GM19240 (cell line): ENCODE data around the gene GTF2I.
"Not testable (repeated sequence)": the region's sequence is repeated elsewhere in the genome, so short reads cannot be mapped to it uniquely, and the experiment has no call there.

ENCODE experiments used
- DNase-seq: peaks from one replicate; pipeline ENCODE4 v3.0.0; 2011; ENCODE audit warnings: low spot score; ENCODE audit not compliant: insufficient read length

The GTF2I gene

GRCh38 chr7:74656441-74656836 is 1.1 kb upstream of the GTF2I start:
- no peak for DNase-seq

GRCh38 chr7:74656837-74657691 is 454 bp upstream of the GTF2I start:
- DNase-seq: peak; percentile 83

GRCh38 chr7:74658178-74659004 is 873 bp downstream of the GTF2I start:
- peak; percentile 73 for DNase-seq

GRCh38 chr7:74660202-74660601 is 2.7 kb downstream of the GTF2I start:
- not testable (repeated sequence) for DNase-seq

GRCh38 chr7:74661836-74662794 is 4.6 kb downstream of the GTF2I start:
- not testable (repeated sequence) for DNase-seq

- no peak for DNase-seq
These were observed 7.9 kb downstream of the GTF2I start for GRCh38 chr7:74665296-74665938.

GRCh38 chr7:74667013-74667412 is 9.5 kb downstream of the GTF2I start:
- not testable (repeated sequence) for DNase-seq

GRCh38 chr7:74667520-74667919 is 10.0 kb downstream of the GTF2I start:
- DNase-seq: not testable (repeated sequence)

GRCh38 chr7:74671602-74672001 is 14.1 kb downstream of the GTF2I start:
- no peak for DNase-seq

GRCh38 chr7:74672343-74672915 is 14.9 kb downstream of the GTF2I start:
- DNase-seq: no peak

- no peak for DNase-seq
These were observed 16.6 kb downstream of the GTF2I start for GRCh38 chr7:74674166-74674565.

- no peak for DNase-seq
These were observed 25.3 kb downstream of the GTF2I start for GRCh38 chr7:74682829-74683228.

- DNase-seq: no peak
These were observed 26.3 kb downstream of the GTF2I start for GRCh38 chr7:74683799-74684198.

- DNase-seq: no peak
These were observed 27.0 kb downstream of the GTF2I start for GRCh38 chr7:74684473-74684872.

GRCh38 chr7:74684921-74685320 is 27.4 kb downstream of the GTF2I start:
- no peak for DNase-seq

GRCh38 chr7:74690474-74690873 is 33.0 kb downstream of the GTF2I start:
- DNase-seq: no peak

- DNase-seq: not testable (repeated sequence)
These were observed 46.9 kb downstream of the GTF2I start for GRCh38 chr7:74704419-74704818.

- no peak for DNase-seq
These were observed 49.7 kb downstream of the GTF2I start for GRCh38 chr7:74707238-74707637.

- no peak for DNase-seq
These were observed 51.2 kb downstream of the GTF2I start for GRCh38 chr7:74708569-74709275.
